Tibial nerve (tissue), 4 donors: Measurements from ENCODE around the gene NCAPD3. TPM values are rescaled to one million over a fixed set of nuclear protein-coding genes. Genes with fewer than 3 reads are reported as not detected.

Experiments used
- DNase-seq, 2 donors: peaks; one replicate each; pipeline ENCODE4 v3.0.0-alpha.2; 2019; ENCODE audit warnings: low spot score in 2 of 2
- H3K27ac ChIP-seq, 4 donors: fragments of 200-600 bp; sonication (generic) in 3 of 4; one replicate each; pipeline ENCODE4 v1.5.1; 2017 to 2019; ENCODE audit warnings: mild to moderate bottlenecking in 1 of 4
- H3K27me3 ChIP-seq, 2 donors: fragments of 200-600 bp; sonication (generic) in 1 of 2; one replicate each; pipeline versions ENCODE4 v1.5.1 to v1.6.0; 2017 to 2019
- H3K36me3 ChIP-seq, 3 donors: fragments of 200-600 bp; sonication (generic); one replicate each; pipeline ENCODE4 v1.5.1; 2018 to 2019
- H3K4me1 ChIP-seq, 4 donors: fragments of 200-600 bp; sonication (generic) in 3 of 4; one replicate each; pipeline ENCODE4 v1.5.1; 2017 to 2019
- H3K4me3 ChIP-seq, 4 donors: fragments of 200-600 bp; sonication (generic) in 3 of 4; one replicate each; pipeline ENCODE4 v1.5.1; 2017 to 2019; ENCODE audit warnings: mild to moderate bottlenecking in 1 of 4, moderate library complexity in 1 of 4
- H3K9me3 ChIP-seq, 4 donors: fragments of 200-600 bp; sonication (generic) in 3 of 4; one replicate each; pipeline ENCODE4 v1.5.1; 2017 to 2019
- EP300 ChIP-seq, 2 donors: sonication (generic); formaldehyde crosslinking; IDR thresholded peaks; one replicate each; pipeline ENCODE4 v1.6.1; 2017; ENCODE audit warnings: antibody characterized with exemption in 2 of 2, mild to moderate bottlenecking in 1 of 2
- POLR2A ChIP-seq, 2 donors: fragments of 450-650 bp; IDR thresholded peaks; one replicate each; pipeline ENCODE4 v1.6.1; 2017; ENCODE audit warnings: antibody characterized with exemption in 2 of 2, mild to moderate bottlenecking in 2 of 2, moderate library complexity in 2 of 2
- WGBS, 2 donors: methylation state at CpG; one replicate each; pipeline ENCODE4 v1.1.5; 2018; 5-methylcytosine and 5-hydroxymethylcytosine counted together
- total RNA-seq, 4 donors: library from RNA; depleted of rRNA; stranded (reverse); fragments of >200 nt; gene quantifications; one replicate each; pipeline ENCODE4 v1.1.0, GENCODE V29; 2016
- TF ChIP-seq, protein P1 (sequence below), 5 experiments: fragments of 200-600 bp in 3 of 5; fragments of 450-650 bp in 2 of 5; sonication (generic) in 3 of 5; IDR thresholded peaks; one replicate each; pipeline ENCODE4 v1.5.1; 2016 to 2019; ENCODE audit warnings: antibody characterized with exemption in 5 of 5, mild to moderate bottlenecking in 3 of 5, moderate library complexity in 2 of 5

The NCAPD3 gene
- total RNA-seq, 4 donors from 2014 or later = 8.2 to 14.7 (median 10.3) TPM

DNA sequence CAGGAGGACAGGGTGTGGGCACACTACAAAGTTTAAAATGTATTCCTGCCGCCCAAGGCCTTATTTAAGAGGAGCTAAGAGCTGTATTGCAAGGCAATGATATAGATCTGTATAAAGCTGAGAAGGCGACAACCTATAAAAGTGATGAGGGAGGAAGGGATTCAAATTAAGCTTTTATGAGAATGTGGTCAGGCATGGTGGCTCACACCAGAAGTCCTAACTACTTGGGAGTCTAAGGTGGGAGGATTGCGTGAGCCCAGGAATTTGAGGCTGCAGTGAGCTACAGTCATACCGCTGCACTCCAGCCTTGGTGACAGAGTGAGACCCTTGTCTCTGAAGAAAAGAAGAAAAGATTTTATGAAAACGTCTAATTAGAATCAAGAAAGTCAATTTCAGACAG is 42.7 kb upstream of the NCAPD3 start:
- WGBS, 2 donors = 81 to 89% methylated on average over 5 of the region's 5 CpGs
- H3K36me3 ChIP-seq = peaks cover 0 to 36% (median 0%) of the 10 kb centered on the region in 3 donors

DNA sequence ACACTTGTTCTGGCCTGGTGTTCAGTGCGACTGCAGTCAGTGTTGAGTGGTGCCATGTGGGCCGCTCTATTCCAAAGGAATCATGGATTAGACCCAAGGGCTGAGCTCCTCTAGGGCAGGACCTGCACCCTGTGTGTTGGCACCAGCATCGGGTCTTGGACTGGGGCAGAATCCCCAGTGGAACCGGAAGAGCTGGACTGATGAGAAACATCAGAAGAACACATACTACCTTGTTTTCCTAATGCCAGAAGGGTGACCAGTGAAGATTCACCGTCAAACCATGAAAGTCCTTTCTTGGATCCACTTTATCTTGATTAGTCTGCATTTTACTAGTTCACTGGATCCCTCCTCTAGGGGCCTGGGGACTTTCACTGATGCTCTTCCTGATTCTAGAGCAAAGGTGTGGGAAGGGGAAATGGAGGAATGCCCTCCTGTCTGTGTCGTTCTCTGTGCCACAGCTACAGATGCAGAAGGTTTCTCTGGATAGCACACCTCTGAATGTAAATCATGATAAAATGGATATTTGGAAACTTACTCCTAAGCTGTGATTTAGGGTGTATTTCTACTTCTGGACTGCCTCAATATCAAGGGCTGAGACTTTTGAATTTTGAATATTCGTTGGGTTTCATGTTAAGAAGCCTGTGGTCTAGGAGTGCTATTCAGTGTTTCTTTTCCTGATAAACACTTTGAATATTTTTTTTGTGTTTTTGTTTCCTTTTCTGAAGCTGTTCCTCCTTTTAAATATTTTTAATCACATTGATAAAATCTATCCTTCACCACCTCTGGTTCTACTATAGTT is 41.4 kb upstream of the NCAPD3 start:
- Histone ChIP-seq H3K36me3 (peaks cover 0 to 49% (median 0%) of the 10 kb centered on the region in 3 donors), H3K9me3 (no peaks in the 10 kb centered on the region), H3K27me3 (no peaks in the 10 kb centered on the region), H3K4me3 (no peak overlapping the region), H3K27ac (no peak overlapping the region), H3K4me1 (peaks cover 0 to 16% (median 0%) of the 10 kb centered on the region in 4 donors)
- 87 to 92% methylated on average over 7 of the region's 7 CpGs for WGBS, 2 donors
- TF ChIP-seq POLR2A (IDR thresholded peaks at IDR 0.05) = no peak
- TF ChIP-seq EP300 (IDR thresholded peaks at IDR 0.05) = no peak
- TF ChIP-seq, protein P1, sequence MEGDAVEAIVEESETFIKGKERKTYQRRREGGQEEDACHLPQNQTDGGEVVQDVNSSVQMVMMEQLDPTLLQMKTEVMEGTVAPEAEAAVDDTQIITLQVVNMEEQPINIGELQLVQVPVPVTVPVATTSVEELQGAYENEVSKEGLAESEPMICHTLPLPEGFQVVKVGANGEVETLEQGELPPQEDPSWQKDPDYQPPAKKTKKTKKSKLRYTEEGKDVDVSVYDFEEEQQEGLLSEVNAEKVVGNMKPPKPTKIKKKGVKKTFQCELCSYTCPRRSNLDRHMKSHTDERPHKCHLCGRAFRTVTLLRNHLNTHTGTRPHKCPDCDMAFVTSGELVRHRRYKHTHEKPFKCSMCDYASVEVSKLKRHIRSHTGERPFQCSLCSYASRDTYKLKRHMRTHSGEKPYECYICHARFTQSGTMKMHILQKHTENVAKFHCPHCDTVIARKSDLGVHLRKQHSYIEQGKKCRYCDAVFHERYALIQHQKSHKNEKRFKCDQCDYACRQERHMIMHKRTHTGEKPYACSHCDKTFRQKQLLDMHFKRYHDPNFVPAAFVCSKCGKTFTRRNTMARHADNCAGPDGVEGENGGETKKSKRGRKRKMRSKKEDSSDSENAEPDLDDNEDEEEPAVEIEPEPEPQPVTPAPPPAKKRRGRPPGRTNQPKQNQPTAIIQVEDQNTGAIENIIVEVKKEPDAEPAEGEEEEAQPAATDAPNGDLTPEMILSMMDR (IDR thresholded peaks at IDR 0.05) = no peak
- no peak for DNase-seq

More for the DNA sequence above, 42.7 kb upstream of the NCAPD3 start:
- Histone ChIP-seq H3K27me3 (peaks cover 0 to 9% of the 10 kb centered on the region in 2 donors), H3K4me1 (peaks cover 0 to 16% (median 0%) of the 10 kb centered on the region in 4 donors), H3K4me3 (no peak overlapping the region), H3K27ac (no peak overlapping the region), H3K9me3 (no peaks in the 10 kb centered on the region)
- no peak for TF ChIP-seq EP300 (IDR thresholded peaks at IDR 0.05)
- no peak for TF ChIP-seq POLR2A (IDR thresholded peaks at IDR 0.05)
- TF ChIP-seq, protein P1 (IDR thresholded peaks at IDR 0.05) = no peak
- DNase-seq = no peak

DNA sequence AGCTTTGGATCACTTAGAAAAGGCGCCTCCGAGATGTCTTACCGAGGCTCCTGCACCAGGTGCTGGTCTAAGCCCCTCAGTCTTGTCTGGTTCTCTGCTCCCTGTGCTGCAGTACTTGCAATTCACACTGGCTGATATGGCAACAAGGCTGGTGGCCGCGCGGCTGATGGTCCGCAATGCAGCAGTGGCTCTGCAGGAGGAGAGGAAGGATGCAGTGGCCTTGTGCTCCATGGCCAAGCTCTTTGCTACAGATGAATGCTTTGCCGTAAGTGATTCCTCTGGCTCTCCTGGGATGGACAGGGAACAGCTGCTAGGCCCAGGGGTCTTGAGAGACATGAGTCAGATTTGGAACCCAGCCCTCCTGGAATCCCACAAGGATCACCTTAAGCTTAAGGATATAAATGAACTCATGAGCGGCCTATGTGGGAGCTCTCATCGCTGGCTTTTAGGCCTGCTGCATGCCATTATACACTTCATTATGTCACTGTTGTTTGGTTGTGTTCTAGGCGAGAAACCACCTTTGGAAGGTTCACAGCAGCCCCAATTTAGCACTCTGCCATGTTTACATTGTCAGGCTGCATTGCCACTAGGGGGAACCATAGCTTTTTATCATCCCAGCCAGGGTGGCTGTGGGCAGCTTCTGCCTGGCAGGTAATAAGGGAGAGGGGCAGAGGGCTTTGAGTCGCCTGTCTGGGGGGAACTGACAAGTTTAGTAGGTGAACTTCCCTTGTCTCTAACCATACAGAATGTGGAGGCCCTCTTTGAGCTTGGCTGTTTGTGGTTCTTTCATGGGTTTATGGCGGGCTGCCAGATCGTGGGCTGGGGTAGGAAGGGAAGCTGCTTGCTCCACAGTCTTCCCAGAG is 38.1 kb upstream of the NCAPD3 start:
- H3K36me3 ChIP-seq = peaks cover 0 to 81% (median 5%) of the 10 kb centered on the region in 3 donors
- no peak overlapping the region for H3K27ac ChIP-seq
- peaks cover 0 to 6% (median 0%) of the 10 kb centered on the region in 4 donors for H3K4me1 ChIP-seq
- H3K4me3 ChIP-seq = no peak overlapping the region
- H3K9me3 ChIP-seq = no peaks in the 10 kb centered on the region
- no peak for DNase-seq
- 87 to 88% methylated on average over 14 of the region's 14 CpGs for WGBS, 2 donors
- no peaks in the 10 kb centered on the region for H3K27me3 ChIP-seq
- no peak for TF ChIP-seq POLR2A (IDR thresholded peaks at IDR 0.05)
- TF ChIP-seq, protein P1 (IDR thresholded peaks at IDR 0.05) = peak in 2 of 5 experiments; percentile 12 to 14
- TF ChIP-seq EP300 (IDR thresholded peaks at IDR 0.05) = no peak

DNA sequence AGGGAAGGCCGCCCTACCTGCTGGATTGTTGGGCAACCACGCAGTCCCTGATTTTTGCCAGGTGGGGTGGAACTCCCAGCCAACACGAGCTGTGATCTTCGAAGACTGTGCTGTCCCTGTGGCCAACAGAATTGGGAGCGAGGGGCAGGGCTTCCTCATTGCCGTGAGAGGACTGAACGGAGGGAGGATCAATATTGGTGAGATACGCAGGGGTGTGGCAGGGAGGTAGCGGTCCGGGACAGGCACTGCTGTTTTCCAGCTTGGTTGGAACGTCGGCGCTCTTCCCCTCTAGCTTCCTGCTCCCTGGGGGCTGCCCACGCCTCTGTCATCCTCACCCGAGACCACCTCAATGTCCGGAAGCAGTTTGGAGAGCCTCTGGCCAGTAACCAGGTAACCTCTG is 37.2 kb upstream of the NCAPD3 start:
- TF ChIP-seq, protein P1 (IDR thresholded peaks at IDR 0.05) = no peak
- TF ChIP-seq EP300 (IDR thresholded peaks at IDR 0.05) = no peak
- TF ChIP-seq POLR2A (IDR thresholded peaks at IDR 0.05) = no peak
- WGBS, 2 donors = 94 to 96% methylated on average over 11 to 16 of the region's 16 CpGs

More for the DNA sequence above, 37.2 kb upstream of the NCAPD3 start:
- H3K9me3 ChIP-seq = no peaks in the 10 kb centered on the region
- H3K36me3 ChIP-seq = peaks cover 0 to 89% (median 5%) of the 10 kb centered on the region in 3 donors
- H3K27ac ChIP-seq = no peak overlapping the region
- no peaks in the 10 kb centered on the region for H3K27me3 ChIP-seq
- H3K4me3 ChIP-seq = no peak overlapping the region
- DNase-seq = no peak
- H3K4me1 ChIP-seq = peaks cover 0 to 6% (median 0%) of the 10 kb centered on the region in 4 donors
